NCI-H524 treated with DMSO at 0.1 percent for 48 hours (cell line): Measurements from ENCODE around the gene MAPK9.
A peak's percentile ranks its signal among the peaks of the same experiment; 100 is the strongest.

Source experiments
- DNase-seq: peaks from one replicate; lab custom pipeline; 2025; lab: John Stamatoyannopoulos, UW

MAPK9 gene

GRCh38 chr5:180291943-180292831 lies at the start of gene MAPK9:
Gene MAPK9 (minus strand): TSS chr5:180292083. CDS start chr5:180280561, 11,522 bp downstream.
- DNase-seq, result no peak

GRCh38 chr5:180341595-180341994 lies 49.7 kb upstream of the MAPK9 start:
- DNase-seq, result no peak

GRCh38 chr5:180340856-180341255 lies 49.0 kb upstream of the MAPK9 start:
- no peak for DNase-seq

- DNase-seq, result no peak
Observed at GRCh38 chr5:180339583-180340183, 47.8 kb upstream of the MAPK9 start.

- DNase-seq, result no peak
Observed at GRCh38 chr5:180338001-180338707, 46.3 kb upstream of the MAPK9 start.

- no peak for DNase-seq
Observed at GRCh38 chr5:180336234-180337020, 44.5 kb upstream of the MAPK9 start.

- no peak for DNase-seq
Observed at GRCh38 chr5:180335614-180336233, 43.8 kb upstream of the MAPK9 start.

GRCh38 chr5:180334751-180335613 lies 43.1 kb upstream of the MAPK9 start:
- DNase-seq, result no peak

- no peak for DNase-seq
Observed at GRCh38 chr5:180334176-180334575, 42.3 kb upstream of the MAPK9 start.

- DNase-seq, result no peak
Observed at GRCh38 chr5:180333661-180334060, 41.8 kb upstream of the MAPK9 start.

- no peak for DNase-seq
Observed at GRCh38 chr5:180332861-180333260, 41.0 kb upstream of the MAPK9 start.

- no peak for DNase-seq
Observed at GRCh38 chr5:180332051-180332517, 40.2 kb upstream of the MAPK9 start.

- no peak for DNase-seq
Observed at GRCh38 chr5:180331647-180331950, 39.7 kb upstream of the MAPK9 start.

- DNase-seq, result no peak
Observed at GRCh38 chr5:180330810-180331646, 39.1 kb upstream of the MAPK9 start.

- DNase-seq, result no peak
Observed at GRCh38 chr5:180330270-180330648, 38.4 kb upstream of the MAPK9 start.

- DNase-seq, result no peak
Observed at GRCh38 chr5:180329606-180330269, 37.9 kb upstream of the MAPK9 start.

GRCh38 chr5:180329138-180329435 lies 37.2 kb upstream of the MAPK9 start:
- DNase-seq, result no peak

- DNase-seq, result peak; percentile 12
Observed at GRCh38 chr5:180328296-180329137, 36.6 kb upstream of the MAPK9 start.
